Choroid plexus epithelial cell (primary cell): ENCODE results near the gene SPA17.

Source experiments
- DNase-seq: peaks from one replicate; pipeline ENCODE4 v3.0.0-alpha.2; 2010; ENCODE audit warnings: low read depth
- H3K4me3 ChIP-seq: 2 replicates; pipeline ENCODE4 v1.5.1; 2011; ENCODE audit warnings: low read depth, mild to moderate bottlenecking, control low read depth, low read length, moderate library complexity
- TF ChIP-seq, protein P1 (sequence below): conservative IDR thresholded peaks from 2 replicates; pipeline ENCODE4 v1.5.1; 2011; ENCODE audit warnings: low read depth, mild to moderate bottlenecking, control low read depth, inconsistent platforms, low read length, moderate library complexity

Gene SPA17

GRCh38 chr11:124700028-124700427 is 26.3 kb downstream of the SPA17 start:
- TF ChIP-seq, protein P1, sequence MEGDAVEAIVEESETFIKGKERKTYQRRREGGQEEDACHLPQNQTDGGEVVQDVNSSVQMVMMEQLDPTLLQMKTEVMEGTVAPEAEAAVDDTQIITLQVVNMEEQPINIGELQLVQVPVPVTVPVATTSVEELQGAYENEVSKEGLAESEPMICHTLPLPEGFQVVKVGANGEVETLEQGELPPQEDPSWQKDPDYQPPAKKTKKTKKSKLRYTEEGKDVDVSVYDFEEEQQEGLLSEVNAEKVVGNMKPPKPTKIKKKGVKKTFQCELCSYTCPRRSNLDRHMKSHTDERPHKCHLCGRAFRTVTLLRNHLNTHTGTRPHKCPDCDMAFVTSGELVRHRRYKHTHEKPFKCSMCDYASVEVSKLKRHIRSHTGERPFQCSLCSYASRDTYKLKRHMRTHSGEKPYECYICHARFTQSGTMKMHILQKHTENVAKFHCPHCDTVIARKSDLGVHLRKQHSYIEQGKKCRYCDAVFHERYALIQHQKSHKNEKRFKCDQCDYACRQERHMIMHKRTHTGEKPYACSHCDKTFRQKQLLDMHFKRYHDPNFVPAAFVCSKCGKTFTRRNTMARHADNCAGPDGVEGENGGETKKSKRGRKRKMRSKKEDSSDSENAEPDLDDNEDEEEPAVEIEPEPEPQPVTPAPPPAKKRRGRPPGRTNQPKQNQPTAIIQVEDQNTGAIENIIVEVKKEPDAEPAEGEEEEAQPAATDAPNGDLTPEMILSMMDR = no peak
- DNase-seq = no peak
- H3K4me3 ChIP-seq = no peak overlapping the region

- DNase-seq = no peak
- TF ChIP-seq, protein P1 = no peak
- no peak overlapping the region for H3K4me3 ChIP-seq
Measured at GRCh38 chr11:124707829-124708228, 34.1 kb downstream of the SPA17 start.

DNA sequence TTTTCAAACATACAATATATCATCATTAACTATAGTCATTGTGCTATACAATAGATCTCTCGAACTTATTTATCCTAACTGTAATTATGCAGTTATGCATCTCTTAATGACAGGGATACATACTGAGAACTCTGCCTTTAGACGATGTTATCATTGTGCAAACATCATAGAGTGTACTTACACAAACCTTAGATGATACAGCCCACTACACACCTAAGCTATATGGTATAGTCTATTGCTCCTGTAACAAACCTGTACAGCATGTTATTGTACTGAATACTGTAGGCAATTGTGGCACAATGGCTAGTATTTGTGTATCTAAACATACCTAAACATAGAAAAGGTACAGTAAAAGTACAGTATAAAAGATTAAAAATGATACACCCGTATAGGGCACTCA is 38.7 kb downstream of the SPA17 start:
- TF ChIP-seq, protein P1 = no peak
- no peak overlapping the region for H3K4me3 ChIP-seq
- no peak for DNase-seq

DNA sequence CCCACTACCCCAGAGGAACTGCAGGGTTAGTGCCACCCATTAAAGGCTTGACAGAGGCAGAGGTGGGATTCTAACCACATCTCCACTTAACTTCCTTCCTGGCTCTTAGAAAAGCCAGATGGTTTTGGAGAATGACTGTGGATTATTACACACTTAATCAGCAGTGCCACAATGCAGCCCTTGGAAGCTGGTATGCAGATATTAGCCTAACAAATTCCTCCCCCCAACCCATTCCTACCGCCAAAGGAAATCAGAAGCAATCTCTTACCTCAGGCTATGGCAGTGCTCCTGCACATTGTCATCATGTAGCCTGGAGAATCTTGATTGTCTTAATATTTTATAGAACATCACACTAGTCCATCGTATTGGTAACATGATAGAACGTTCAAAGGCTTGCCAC is 42.9 kb downstream of the SPA17 start:
- no peak for DNase-seq
- no peak overlapping the region for H3K4me3 ChIP-seq
- TF ChIP-seq, protein P1 = no peak

- peak; percentile 50 for DNase-seq
- H3K4me3 ChIP-seq = peak overlapping the region; percentile 6
- TF ChIP-seq, protein P1 = no peak
Measured at GRCh38 chr11:124717421-124717785, 43.7 kb downstream of the SPA17 start.

DNA sequence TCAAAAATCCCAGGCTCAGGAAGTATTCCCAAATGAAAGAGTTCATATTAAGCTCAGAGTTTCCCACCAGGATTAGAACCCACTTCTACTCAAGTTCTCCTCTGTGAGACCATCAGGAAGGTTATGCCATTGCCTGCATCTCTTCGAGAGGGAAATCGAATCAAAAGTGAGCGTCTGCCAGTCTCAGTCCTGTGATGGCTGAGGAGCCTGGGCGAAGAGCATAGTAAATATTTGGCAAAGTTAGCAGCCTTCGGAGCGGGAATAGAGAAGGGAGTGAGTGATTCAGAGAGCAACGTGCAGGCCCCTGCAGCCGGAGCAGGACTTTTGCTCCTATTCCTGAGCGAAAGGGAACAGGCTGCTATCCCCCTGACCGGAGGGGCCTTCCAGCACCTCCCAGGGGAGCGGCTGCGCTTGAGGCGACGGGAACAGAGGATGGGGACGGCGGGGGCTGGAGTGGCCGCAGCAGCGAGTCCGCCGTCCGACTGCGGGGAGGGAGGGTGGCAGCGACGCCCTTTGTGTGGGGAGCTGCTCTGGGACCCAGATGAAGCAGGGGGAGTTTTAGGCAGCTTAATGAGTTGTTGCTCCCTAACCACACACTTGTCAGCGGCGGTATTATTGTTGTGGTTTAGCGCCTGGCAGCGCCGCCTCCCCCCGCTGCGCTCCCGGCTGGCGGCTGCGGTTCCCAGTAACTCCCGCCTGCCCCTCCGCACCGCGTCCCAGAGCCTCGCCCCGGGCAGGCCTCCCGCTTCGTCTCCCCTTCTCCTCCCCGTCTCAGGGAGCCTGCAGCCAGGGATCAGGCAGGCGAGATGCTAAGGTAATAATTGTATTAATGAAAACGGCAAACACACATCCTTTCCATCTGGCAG is 44.3 kb downstream of the SPA17 start:
- H3K4me3 ChIP-seq = peak overlapping the region; percentile 46
- TF ChIP-seq, protein P1 = no peak
- peak; percentile 35 for DNase-seq

- DNase-seq = no peak
- no peak overlapping the region for H3K4me3 ChIP-seq
- TF ChIP-seq, protein P1 = no peak
Measured at GRCh38 chr11:124718801-124719200, 45.1 kb downstream of the SPA17 start.
